GM19372 (cell line): Measurements from ENCODE around the gene SRGAP2B.
"Not testable (repeated sequence)": the region's sequence is repeated elsewhere in the genome, so short reads cannot be mapped to it uniquely, and the experiment has no call there.

ENCODE experiments used
- ATAC-seq: cut with Tn5 transposase; IDR thresholded peaks from one replicate; pipeline ENCODE4 v1.9.1; 2021; ENCODE audit warnings: mild to moderate bottlenecking, low read depth, moderate library complexity; ENCODE audit not compliant: unreplicated experiment

The SRGAP2B gene

DNA sequence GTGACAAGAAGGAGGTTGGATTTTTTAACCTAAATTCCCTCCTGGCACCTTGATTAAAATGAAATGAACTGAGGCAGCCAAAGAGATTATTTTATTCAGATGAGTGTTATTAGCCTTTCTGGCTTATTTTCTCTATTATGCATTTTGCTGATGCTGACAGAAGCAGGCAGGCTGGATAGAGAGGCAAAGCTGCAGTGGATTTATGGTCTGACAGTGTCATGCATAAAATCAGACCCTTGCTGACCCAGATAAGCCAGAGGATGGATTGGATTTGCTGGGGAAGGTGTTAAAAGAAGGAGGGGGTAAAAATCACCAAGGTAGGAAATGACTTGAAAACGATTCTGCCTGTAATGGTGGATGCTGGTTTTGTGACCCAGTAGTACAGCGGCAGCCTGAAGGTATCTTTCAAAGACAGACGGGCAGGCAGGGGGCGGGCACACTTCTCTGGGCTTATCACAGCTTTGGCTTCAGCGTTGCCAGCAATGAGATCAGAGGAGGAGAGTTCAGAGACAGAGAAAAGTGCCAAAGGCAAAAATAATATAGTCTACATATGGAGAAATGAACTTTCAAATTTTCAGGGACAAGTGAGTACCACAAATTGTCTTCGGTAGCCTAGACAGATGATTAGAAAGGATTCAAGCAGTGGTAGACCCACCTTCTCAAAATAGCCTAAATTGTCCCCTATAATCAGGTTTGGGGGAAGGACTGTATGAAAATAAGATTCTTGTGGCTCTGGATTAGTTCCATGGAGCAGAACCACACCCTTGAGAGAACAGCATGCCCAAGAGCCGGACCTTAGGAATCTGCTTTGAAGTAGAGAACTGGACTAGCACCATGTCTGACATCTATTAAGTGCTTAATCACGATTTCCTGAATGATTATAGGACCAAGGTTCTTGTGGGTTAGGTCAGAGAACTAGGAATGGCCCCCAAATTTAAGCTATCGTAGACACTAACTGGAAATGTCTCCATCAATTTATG is 133.2 kb downstream of the SRGAP2B start:
- ATAC-seq, result not testable (repeated sequence)

DNA sequence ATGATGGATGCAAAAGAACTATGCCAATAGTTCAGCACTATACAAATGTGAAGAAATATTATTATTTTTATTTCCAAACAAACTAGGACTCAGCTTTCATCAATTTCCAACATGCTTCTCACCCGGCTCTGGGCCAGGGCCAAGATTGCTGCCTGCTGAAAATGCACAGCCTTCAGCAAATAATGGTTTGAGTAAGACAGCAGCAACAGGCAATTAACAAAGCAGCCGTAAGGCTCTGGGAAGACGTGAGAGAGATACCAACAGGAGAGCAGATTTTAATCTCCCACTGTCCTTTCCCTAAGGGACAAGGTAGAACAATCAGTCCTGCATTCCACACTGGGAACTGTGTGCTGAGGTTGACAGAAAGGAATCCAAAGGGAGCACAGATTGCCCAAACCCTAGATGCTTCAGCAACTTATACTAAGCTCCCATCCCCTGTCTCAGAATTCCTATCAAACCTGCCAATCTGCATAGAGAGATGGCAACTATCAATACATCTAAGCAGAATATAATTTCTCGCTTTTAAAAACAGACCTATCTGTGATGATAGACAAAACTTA is 134.1 kb downstream of the SRGAP2B start:
- ATAC-seq, result not testable (repeated sequence)

- not testable (repeated sequence) for ATAC-seq
Measured at GRCh38 chr1:144948390-144948789, 146.7 kb downstream of the SRGAP2B start.

DNA sequence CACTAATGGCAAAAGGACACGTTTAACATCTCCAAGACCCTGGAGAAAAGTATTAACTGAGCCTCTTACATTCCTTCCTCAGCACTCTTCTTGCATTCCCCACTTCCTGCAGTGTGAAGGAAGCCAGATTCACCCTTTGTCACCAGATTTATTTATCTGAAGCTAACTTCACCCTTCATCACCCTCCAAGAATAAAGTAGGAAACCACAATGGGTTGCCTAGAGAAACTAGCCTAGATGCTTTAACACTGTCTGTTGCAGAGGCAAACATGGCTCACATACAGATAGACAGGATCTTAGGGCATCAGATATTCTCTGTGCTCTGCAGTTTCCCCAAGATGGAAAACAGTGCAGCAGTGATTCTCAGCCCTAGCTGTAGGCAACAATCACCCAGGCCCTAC is 147.6 kb downstream of the SRGAP2B start:
- not testable (repeated sequence) for ATAC-seq

DNA sequence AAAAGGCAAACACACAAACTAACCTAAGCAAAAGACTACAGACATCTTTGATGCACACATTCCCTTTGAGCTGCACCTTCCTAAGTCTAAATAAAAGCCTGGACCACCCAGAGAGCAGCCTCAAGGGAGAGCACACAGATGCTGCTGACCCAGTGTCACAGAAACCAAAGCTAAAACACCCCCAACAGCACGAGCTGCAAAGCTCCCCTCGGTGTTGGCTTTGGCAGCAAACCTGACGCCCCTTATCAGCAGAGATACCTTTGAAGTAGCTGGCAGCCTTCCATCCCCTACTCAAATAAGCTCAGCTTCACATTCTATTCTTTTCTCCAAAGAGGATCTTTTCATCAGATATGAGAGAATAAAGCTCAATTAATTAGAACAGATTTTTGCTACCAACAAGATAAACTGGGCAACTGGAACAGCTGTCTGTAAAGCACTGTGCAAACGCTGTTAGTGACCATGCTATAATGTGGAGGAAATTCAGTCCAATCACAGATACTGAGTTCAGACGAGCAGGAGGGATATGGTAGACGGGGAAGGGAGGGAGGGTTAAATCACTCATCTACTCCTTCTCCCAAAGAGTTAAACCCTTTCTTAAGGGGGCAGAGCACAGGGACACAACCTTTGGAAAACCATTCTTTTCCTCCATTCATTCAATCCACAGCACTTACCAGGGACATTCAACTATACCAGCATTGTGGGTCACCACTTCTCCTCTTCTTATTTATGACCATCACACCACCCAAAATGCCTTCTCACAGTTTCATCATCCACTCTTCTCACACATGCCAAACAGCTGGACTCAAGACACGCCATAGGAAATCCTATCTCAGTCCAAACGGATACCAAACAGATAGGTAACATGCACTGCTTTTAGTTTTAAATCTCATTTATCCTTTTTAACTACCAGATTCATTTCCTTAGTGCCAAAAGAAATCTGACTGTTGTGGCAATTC is 148.3 kb downstream of the SRGAP2B start:
- not testable (repeated sequence) for ATAC-seq

DNA sequence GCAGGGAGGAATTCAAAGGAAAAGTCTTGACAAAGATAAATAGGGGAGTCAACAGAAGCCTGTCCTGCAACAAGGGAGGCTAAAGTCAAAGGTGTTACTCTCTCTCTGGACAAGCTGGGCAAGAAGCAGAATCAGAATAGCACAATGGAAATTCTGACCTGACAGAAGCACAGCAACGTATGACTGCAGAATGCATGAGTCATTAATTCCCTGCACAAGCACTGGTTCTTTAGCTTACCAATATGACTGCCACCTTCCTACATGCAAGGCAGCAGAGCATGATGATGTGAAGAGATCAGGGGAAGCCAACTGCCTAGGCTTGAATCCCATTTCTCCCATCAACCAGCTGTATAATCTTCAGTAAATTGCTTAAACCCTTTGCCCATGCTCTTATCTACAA is 153.4 kb downstream of the SRGAP2B start:
- not testable (repeated sequence) for ATAC-seq

- ATAC-seq, result not testable (repeated sequence)
Measured at GRCh38 chr1:144940054-144940453, 155.1 kb downstream of the SRGAP2B start.

DNA sequence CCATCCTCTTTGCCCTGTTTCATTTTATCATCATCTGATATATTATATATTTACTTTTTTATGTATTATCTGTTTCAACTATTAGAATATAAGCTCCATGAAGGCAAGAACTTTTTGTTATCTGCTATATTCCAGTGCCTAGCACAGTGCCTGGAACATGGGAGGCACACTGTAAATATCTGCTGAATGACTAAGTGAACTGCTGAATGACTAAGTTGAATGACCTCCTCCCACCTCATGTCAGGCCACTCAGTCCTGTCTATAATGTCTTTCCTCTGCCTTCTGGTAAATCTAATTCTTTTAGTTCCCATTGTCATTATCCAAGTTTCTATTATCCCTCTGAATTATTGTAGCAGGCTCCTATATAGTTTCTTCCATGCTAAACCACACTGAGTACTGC is 156.5 kb downstream of the SRGAP2B start:
- not testable (repeated sequence) for ATAC-seq

DNA sequence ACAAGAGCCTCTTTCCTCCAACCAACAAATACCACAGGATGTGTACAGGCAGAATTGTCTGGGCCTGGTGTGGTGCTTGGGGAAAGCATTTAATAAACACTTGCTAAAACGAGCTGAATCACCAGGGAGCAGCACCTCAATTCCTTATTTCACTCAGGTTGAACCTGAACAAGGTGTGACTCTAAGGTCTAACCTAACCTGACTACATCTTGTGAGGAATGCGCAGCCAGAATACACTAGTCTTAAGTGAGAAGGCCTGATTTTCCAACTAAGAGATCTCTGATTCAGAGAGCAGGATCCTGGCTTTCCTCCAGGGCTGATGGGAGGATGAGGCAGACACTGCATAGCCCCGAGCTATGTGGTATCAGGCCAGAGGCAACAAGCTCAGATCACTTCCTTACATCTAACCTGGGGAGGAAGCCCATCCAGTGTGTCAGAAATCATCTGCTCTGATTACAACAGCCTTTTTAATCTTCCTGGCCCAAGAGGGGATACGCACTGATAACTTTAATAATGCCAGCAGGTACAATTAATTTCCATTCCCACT is 158.9 kb downstream of the SRGAP2B start:
- ATAC-seq, result not testable (repeated sequence)

DNA sequence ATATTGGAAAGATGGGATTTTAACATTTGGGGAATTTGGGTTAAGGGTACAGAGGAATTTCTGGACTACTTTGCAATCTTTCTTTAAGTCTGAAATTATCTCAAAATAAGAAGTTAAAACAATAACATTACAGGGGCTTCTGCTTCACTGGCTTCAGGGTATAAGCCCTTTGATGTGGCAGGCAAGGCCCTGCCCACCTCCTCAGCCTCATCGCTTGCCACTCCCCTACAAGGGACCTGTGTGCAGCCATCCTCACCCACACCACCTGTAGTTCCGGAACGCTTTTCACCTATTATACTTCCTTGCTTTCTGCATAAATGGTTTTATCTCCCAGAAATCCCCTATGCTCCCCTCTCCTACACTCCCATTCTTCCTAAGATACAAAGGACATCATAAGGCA is 159.8 kb downstream of the SRGAP2B start:
- not testable (repeated sequence) for ATAC-seq

- not testable (repeated sequence) for ATAC-seq
Measured at GRCh38 chr1:144933014-144933413, 162.1 kb downstream of the SRGAP2B start.

DNA sequence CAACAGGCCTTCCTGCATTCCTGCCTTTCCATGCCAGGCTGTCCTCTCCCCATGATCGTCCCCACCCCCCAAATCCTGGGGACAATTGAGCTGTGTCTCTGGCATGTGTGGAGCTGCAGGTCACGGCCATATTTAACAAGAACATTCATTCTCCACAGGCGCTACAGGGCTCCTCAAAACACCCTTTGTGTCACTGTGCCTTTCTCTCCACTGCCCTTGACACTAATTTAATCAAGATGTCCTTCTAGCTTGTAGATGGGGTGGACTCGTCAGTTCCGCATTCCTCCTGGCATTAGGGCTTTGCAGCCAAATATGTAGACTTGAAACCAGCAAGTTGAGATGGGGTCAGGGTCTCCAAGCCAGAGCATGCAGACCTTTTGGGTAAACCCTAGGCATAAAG is 163.0 kb downstream of the SRGAP2B start:
- not testable (repeated sequence) for ATAC-seq

GRCh38 chr1:144931553-144931952 is 163.6 kb downstream of the SRGAP2B start:
- not testable (repeated sequence) for ATAC-seq

- not testable (repeated sequence) for ATAC-seq
Measured at GRCh38 chr1:144930085-144930777, 164.9 kb downstream of the SRGAP2B start.

DNA sequence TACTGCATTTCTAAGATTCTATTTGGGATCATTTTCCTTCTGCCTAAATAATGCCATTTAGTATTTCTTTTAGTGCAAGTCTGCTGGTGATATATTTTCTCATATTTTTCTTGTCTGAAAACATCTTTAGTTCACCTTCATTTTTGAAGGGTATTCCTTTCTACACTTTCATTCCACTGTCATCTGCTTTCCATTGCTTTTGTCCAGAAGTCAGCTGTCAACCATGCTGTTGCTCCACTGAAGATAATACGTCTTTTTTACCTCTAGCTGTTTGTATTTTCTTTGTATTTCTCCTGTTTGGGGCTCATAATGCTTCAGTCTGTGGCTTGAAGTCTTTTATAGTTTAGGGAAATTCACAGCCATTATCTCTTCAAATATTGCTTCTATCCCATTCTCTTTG is 167.8 kb downstream of the SRGAP2B start:
- not testable (repeated sequence) for ATAC-seq

DNA sequence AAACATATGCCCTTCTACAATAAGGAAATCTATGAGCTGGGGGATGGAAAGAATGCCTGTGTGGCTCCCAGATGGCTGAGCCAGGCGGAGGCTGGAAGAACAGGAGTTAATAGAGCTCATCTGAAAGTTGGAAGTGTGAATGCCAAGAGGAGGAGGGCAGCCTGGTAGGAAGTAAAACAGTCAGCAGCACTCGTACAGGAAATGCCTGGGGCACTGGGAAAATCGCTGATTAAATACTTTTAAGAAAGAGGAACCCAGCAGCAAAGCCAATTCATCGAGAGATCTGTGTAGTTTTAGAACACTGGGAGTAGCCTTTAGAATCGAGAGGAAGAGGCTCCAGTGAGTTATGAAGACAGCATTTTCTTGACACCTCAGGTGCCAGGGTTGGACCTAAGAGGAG is 171.5 kb downstream of the SRGAP2B start:
- not testable (repeated sequence) for ATAC-seq

- not testable (repeated sequence) for ATAC-seq
Measured at GRCh38 chr1:144922785-144923184, 172.3 kb downstream of the SRGAP2B start.

DNA sequence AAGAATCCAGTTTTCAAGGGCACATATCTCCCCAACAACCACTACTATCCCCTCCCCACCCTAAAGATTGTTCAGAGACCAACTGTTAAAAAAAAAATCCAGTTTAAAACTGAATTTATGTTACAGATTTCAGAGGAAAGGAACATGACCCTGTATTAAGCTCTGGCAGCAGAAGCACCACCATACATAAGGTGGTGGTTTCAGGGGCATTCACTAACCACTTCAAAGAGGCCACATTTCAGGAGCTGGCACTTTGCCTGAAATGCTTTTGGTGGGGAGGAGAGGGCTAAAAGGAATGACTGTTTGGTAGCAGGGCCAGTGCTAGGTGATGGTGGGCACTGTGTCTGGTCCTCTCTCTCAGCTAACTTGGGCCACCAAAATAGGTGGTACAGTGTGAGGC is 176.0 kb downstream of the SRGAP2B start:
- not testable (repeated sequence) for ATAC-seq

DNA sequence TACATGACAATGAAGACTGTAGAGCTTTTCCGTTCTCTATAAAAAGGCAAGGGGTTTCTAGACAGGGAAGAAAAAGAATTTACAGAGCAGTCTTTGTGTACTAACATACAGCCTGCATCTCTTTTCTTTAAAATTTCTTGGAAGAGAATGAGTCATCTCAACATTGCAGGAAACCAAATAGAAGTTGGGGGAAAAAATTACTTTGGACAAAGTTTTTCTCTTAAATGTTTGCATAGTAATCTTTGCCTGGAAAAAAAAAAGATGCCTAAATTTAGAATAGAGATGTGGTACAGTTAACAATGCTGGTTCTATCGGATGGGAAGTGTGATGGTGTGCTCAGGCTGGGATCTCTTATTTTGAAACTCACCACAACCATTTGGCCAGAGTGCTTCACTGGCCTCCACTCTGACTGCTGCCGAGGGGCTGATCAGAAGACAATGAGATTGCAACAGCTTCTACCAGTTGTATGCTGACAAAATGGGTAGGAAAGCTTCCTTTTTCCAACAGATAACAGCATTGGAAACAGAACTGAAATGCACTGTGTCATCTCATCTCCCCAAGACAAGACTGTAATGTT is 177.0 kb downstream of the SRGAP2B start:
- not testable (repeated sequence) for ATAC-seq
